SK-N-SH (cell line): ENCODE results near the gene BTBD9. TPM values are rescaled to one million over a fixed set of nuclear protein-coding genes. Genes with fewer than 3 reads are reported as not detected.

Source experiments
- CTCF ChIA-PET: fragments of 300-600, 350-600 bp; formaldehyde crosslinking; extraction: SDS; loops from one replicate; lab custom pipeline; 2021; lab: Yijun Ruan, JAX
- POLR2A ChIA-PET: fragments of 350-600 bp; sonication (Branson Sonifier 250); formaldehyde crosslinking; extraction: SDS; loops from one replicate; lab custom pipeline; 2020; ENCODE audit warnings: antibody characterized with exemption, inconsistent platforms; lab: Yijun Ruan, JAX
- DNase-seq: peaks from one replicate; pipeline ENCODE4 v3.0.0; 2012
- H2AFZ ChIP-seq: fragments of 200-600 bp; sonication (generic); 2 replicates; pipeline ENCODE4 v1.8.1; 2016; ENCODE audit warnings: antibody characterized with exemption, mild to moderate bottlenecking, low read depth
- H3F3A ChIP-seq: fragments of 200-600 bp; sonication (generic); replicated peaks from 2 replicates; pipeline ENCODE3; 2016; ENCODE audit warnings: antibody characterized with exemption, mild to moderate bottlenecking; ENCODE audit not compliant: insufficient read depth
- H3K27ac ChIP-seq, 2 experiments: fragments of 200-500 bp in 1 of 2; fragments of 200-600 bp in 1 of 2; sonication (Bioruptor generic) in 1 of 2; sonication (generic), shearing (Covaris generic) in 1 of 2; 2 replicates each; pipeline versions ENCODE4 v1.5.1 to v1.6.1; 2014 to 2016; ENCODE audit warnings: low read depth in 2 of 2, inconsistent platforms in 1 of 2, low read length in 1 of 2, mild to moderate bottlenecking in 1 of 2, mixed read lengths in 1 of 2
- H3K27me3 ChIP-seq: fragments of 200-600 bp; sonication (generic), shearing (Covaris generic); 2 replicates; pipeline ENCODE4 v1.6.1; 2016; ENCODE audit warnings: mixed run types; ENCODE audit not compliant: insufficient read depth
- H3K36me3 ChIP-seq, 2 experiments: fragments of 200-500 bp in 1 of 2; fragments of 200-600 bp in 1 of 2; sonication (Bioruptor generic) in 1 of 2; sonication (generic) in 1 of 2; replicated peaks in 1 of 2; 2 replicates each; pipeline versions ENCODE3 to v1.5.1; 2014 to 2016; ENCODE audit warnings: low read length in 1 of 2, mild to moderate bottlenecking in 1 of 2; ENCODE audit not compliant: insufficient read depth in 2 of 2, control insufficient read depth in 1 of 2
- H3K4me1 ChIP-seq, 2 experiments: fragments of 200-500 bp in 1 of 2; fragments of 200-600 bp in 1 of 2; sonication (Bioruptor generic) in 1 of 2; sonication (generic), shearing (Covaris generic) in 1 of 2; 2 replicates each; pipeline versions ENCODE4 v1.5.1 to v1.6.1; 2014 to 2016; ENCODE audit warnings: low read depth in 1 of 2, low read length in 1 of 2, mixed run types in 1 of 2; ENCODE audit not compliant: insufficient read depth in 2 of 2, control insufficient read depth in 1 of 2
- H3K4me2 ChIP-seq: fragments of 200-600 bp; sonication (generic), shearing (Covaris generic); 2 replicates; pipeline ENCODE4 v1.6.1; 2017; ENCODE audit warnings: mixed run types
- H3K4me3 ChIP-seq, 2 experiments: fragments of 200-500 bp in 1 of 2; fragments of 200-600 bp in 1 of 2; sonication (Bioruptor generic) in 1 of 2; sonication (generic), shearing (Covaris generic) in 1 of 2; 2 replicates each; pipeline versions ENCODE4 v1.5.1 to v1.8.1; 2014 to 2016; ENCODE audit warnings: low read depth in 2 of 2, inconsistent platforms in 1 of 2, low read length in 1 of 2, mild to moderate bottlenecking in 1 of 2, mixed read lengths in 1 of 2, moderate library complexity in 1 of 2
- H3K79me2 ChIP-seq: fragments of 200-600 bp; sonication (generic); 2 replicates; pipeline ENCODE4 v1.8.1; 2017; ENCODE audit warnings: mild to moderate bottlenecking; ENCODE audit not compliant: insufficient read depth
- H3K9ac ChIP-seq: fragments of 200-600 bp; sonication (generic); 2 replicates; pipeline ENCODE4 v1.6.1; 2017; ENCODE audit warnings: mixed run types
- H3K9me2 ChIP-seq: fragments of 200-600 bp; sonication (generic); 2 replicates; pipeline ENCODE4 v1.6.1; 2017; ENCODE audit warnings: mixed run types
- H3K9me3 ChIP-seq: fragments of 200-600 bp; sonication (generic); 2 replicates; pipeline ENCODE4 v1.6.1; 2017; ENCODE audit warnings: mixed run types, mild to moderate bottlenecking, moderate library complexity
- H4K20me1 ChIP-seq: fragments of 200-600 bp; sonication (generic); 2 replicates; pipeline ENCODE4 v1.6.1; 2017; ENCODE audit warnings: mild to moderate bottlenecking, mixed run types; ENCODE audit not compliant: insufficient read depth
- CHD2 ChIP-seq: fragments of 150-350 bp; IDR thresholded peaks from 2 replicates; pipeline ENCODE4 v1.6.1; 2018; ENCODE audit warnings: low read length; ENCODE audit not compliant: partially characterized antibody
- CTCF ChIP-seq: fragments of 200-600 bp; sonication (generic); IDR thresholded peaks from 2 replicates; pipeline ENCODE4 v1.6.1; 2017; ENCODE audit warnings: antibody characterized with exemption, mild to moderate bottlenecking, moderate library complexity
- EP300 ChIP-seq, 2 experiments: IDR thresholded peaks; 2 replicates each; pipeline versions ENCODE4 v1.4.0 to v1.6.1; 2012; ENCODE audit warnings: borderline replicate concordance in 1 of 2, low read depth in 1 of 2, low read length in 1 of 2
- EZH2phosphoT487 ChIP-seq: fragments of 200-600 bp; sonication (generic); IDR thresholded peaks from 2 replicates; pipeline ENCODE4 v1.6.1; 2017; ENCODE audit warnings: low read depth, mixed run types, mild to moderate bottlenecking, antibody characterized with exemption, moderate library complexity, borderline replicate concordance
- FOSL2 ChIP-seq: IDR thresholded peaks from 2 replicates; pipeline ENCODE4 v1.4.0; 2012; ENCODE audit warnings: low read depth, mild to moderate bottlenecking, moderate library complexity, borderline replicate concordance
- GABPA ChIP-seq: IDR thresholded peaks from 2 replicates; pipeline ENCODE4 v1.4.0; 2012; ENCODE audit warnings: low read depth, mild to moderate bottlenecking
- JUND ChIP-seq: IDR thresholded peaks from 2 replicates; pipeline ENCODE4 v1.4.0; 2012
- MEF2A ChIP-seq: IDR thresholded peaks from 2 replicates; pipeline ENCODE4 v1.4.0; 2012; ENCODE audit warnings: low read depth, borderline replicate concordance
- MXI1 ChIP-seq: IDR thresholded peaks from 2 replicates; pipeline ENCODE4 v1.6.1; 2012; ENCODE audit warnings: mild to moderate bottlenecking, low read depth, low read length, improper control_type of control experiment
- PBX3 ChIP-seq: IDR thresholded peaks from 2 replicates; pipeline ENCODE4; 2012
- POLR2AphosphoS5 ChIP-seq: IDR thresholded peaks from 2 replicates; pipeline ENCODE4 v1.6.1; 2012; ENCODE audit warnings: low read depth, low read length
- TCF12 ChIP-seq: IDR thresholded peaks from 2 replicates; pipeline ENCODE4 v1.4.0; 2012
- YY1 ChIP-seq: IDR thresholded peaks from 2 replicates; pipeline ENCODE4 v1.4.0; 2012; ENCODE audit warnings: low read depth, mild to moderate bottlenecking
- ZBTB33 ChIP-seq: IDR thresholded peaks from 2 replicates; pipeline ENCODE4 v1.4.0; 2012; ENCODE audit warnings: low read depth, borderline replicate concordance
- WGBS: methylation state at CpG from one replicate; pipeline ENCODE4 v1.1.6; 2017; ENCODE audit warnings: low lambda C conversion rate; 5-methylcytosine and 5-hydroxymethylcytosine counted together
- polyA plus RNA-seq, 3 experiments: library from polyadenylated mRNA; depleted of rRNA; stranded (reverse); fragments of >200 nt; gene quantifications; 2 replicates each; pipeline ENCODE4 v1.2.3, GENCODE V29; 2012
- TF ChIP-seq, protein P1 (sequence below): IDR thresholded peaks from 2 replicates; pipeline ENCODE4 v1.4.0; 2012; ENCODE audit warnings: low read depth
- TF ChIP-seq, protein P2 (sequence below): IDR thresholded peaks from 2 replicates; pipeline ENCODE4 v1.6.1; 2012; ENCODE audit warnings: mild to moderate bottlenecking, low read depth, low read length, moderate library complexity

The BTBD9 gene
- polyA plus RNA-seq, 1 of the 3 experiments (the other 2 are of a cell fraction): 2.2 TPM

DNA sequence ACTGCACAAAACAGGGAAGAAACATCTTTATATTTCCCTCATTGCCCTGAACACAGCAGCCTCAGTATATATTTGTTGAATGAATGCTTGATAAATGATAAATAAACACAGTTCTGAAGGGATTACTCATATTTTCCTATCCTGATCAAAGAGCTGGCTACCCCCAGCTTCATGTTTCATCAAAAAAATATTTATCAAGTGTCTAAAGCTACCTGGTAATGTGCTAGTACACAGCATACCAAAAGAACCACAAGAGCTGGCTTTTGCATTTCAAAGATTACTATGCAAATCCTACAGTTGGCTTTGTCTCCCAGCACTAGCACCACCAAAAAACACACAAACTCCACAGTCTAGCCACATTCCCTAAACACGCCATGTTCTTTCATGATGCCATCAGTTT lies 130.0 kb downstream of the BTBD9 start:
- H3K4me2 ChIP-seq: no peak overlapping the region
- no peaks in the 10 kb centered on the region for H3K27me3 ChIP-seq
- H3K9ac ChIP-seq: no peak overlapping the region
- DNase-seq: no peak
- H3K9me2 ChIP-seq: no peaks in the 10 kb centered on the region
- 95% methylated on average over 1 of the region's 1 CpG for WGBS
- CTCF ChIA-PET: interaction anchor here (1.3 to 1.6 kb wide), 3 partner anchors 16 to 818 kb away, joined by 4 to 8 read pairs (median 5); no protein-coding TSS in a partner anchor
- no peaks in the 10 kb centered on the region for H3K36me3 ChIP-seq
- peaks cover 9% of the 10 kb centered on the region for H3F3A ChIP-seq
- no peaks in the 10 kb centered on the region for H3K79me2 ChIP-seq
- no peak overlapping the region for H2AFZ ChIP-seq
- H3K4me3 ChIP-seq: no peak overlapping the region
- H4K20me1 ChIP-seq: no peaks in the 10 kb centered on the region
- POLR2A ChIA-PET: no interaction called here
- H3K27ac ChIP-seq: no peak overlapping the region; a peak in 1 of 4 replicates
- peaks cover 3 to 17% of the 10 kb centered on the region in 2 experiments; a peak in 3 of 4 replicates for H3K4me1 ChIP-seq
- H3K9me3 ChIP-seq: no peaks in the 10 kb centered on the region
- TF ChIP-seq, protein P1, sequence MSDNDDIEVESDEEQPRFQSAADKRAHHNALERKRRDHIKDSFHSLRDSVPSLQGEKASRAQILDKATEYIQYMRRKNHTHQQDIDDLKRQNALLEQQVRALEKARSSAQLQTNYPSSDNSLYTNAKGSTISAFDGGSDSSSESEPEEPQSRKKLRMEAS: no peak
- TF ChIP-seq JUND (peak; percentile 43; the same call in 1 of the 2 replicates), POLR2AphosphoS5 (no peak), YY1 (no peak), EP300 (IDR thresholded peaks at IDR 0.05; ENCODE audit: borderline replicate concordance in 1 of 2, low read depth in 1 of 2, low read length in 1 of 2) (peak in 1 of 2 experiments; percentile 24; a peak in 1 of 4 replicates), FOSL2 (peak; percentile 32; the same call in 1 of the 2 replicates), ZBTB33 (no peak), GABPA (no peak), TCF12 (peak; percentile 30), CTCF (no peak), PBX3 (peak; percentile 72)

DNA sequence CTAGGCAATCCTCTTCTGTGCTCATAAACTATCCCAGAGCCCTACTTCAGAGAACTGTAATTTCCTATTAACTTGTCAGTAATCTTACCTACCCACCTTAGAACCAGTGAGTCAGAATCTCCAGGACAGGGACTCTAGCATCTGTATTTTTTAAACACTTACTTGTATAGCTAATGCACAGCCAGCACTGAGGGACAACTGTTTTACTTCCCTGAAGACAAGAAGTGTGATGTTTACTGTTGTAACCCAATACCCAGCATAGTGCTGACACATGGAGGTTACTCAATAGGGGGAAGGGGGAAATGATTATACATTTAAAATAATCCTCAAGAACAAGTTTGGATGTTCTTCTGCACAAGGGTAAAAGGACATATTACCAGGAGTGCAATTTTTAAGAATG lies 130.8 kb downstream of the BTBD9 start:
- no peak for DNase-seq
- TF ChIP-seq MEF2A (no peak), MXI1 (no peak), ZBTB33 (no peak), EP300 (IDR thresholded peaks at IDR 0.05; ENCODE audit: borderline replicate concordance in 1 of 2, low read depth in 1 of 2, low read length in 1 of 2) (no peak), CHD2 (no peak), EZH2phosphoT487 (no peak)
- TF ChIP-seq, protein P2, sequence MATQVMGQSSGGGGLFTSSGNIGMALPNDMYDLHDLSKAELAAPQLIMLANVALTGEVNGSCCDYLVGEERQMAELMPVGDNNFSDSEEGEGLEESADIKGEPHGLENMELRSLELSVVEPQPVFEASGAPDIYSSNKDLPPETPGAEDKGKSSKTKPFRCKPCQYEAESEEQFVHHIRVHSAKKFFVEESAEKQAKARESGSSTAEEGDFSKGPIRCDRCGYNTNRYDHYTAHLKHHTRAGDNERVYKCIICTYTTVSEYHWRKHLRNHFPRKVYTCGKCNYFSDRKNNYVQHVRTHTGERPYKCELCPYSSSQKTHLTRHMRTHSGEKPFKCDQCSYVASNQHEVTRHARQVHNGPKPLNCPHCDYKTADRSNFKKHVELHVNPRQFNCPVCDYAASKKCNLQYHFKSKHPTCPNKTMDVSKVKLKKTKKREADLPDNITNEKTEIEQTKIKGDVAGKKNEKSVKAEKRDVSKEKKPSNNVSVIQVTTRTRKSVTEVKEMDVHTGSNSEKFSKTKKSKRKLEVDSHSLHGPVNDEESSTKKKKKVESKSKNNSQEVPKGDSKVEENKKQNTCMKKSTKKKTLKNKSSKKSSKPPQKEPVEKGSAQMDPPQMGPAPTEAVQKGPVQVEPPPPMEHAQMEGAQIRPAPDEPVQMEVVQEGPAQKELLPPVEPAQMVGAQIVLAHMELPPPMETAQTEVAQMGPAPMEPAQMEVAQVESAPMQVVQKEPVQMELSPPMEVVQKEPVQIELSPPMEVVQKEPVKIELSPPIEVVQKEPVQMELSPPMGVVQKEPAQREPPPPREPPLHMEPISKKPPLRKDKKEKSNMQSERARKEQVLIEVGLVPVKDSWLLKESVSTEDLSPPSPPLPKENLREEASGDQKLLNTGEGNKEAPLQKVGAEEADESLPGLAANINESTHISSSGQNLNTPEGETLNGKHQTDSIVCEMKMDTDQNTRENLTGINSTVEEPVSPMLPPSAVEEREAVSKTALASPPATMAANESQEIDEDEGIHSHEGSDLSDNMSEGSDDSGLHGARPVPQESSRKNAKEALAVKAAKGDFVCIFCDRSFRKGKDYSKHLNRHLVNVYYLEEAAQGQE: no peak

More for the DNA sequence above, 130.8 kb downstream of the BTBD9 start:
- no peak overlapping the region for H2AFZ ChIP-seq
- H3K27ac ChIP-seq: no peak overlapping the region
- no peaks in the 10 kb centered on the region for H3K9me3 ChIP-seq
- no peaks in the 10 kb centered on the region for H3K27me3 ChIP-seq
- H4K20me1 ChIP-seq: no peaks in the 10 kb centered on the region
- no peaks in the 10 kb centered on the region for H3K36me3 ChIP-seq
- 0 out of 2 replicates have a peak overlapping the region, but pooled peaks have one; percentile 19 for H3K4me2 ChIP-seq
- ChIA-PET POLR2A (no interaction called here), CTCF (interaction anchor here (1.3 to 1.6 kb wide), 2 partner anchors 15 to 61 kb away, joined by 5 to 8 read pairs; no protein-coding TSS in a partner anchor)
- H3K4me3 ChIP-seq: no peak overlapping the region
- no peaks in the 10 kb centered on the region for H3K79me2 ChIP-seq
- H3K9ac ChIP-seq: no peak overlapping the region
- no peaks in the 10 kb centered on the region for H3K9me2 ChIP-seq
- H3F3A ChIP-seq: peaks cover 9% of the 10 kb centered on the region
- H3K4me1 ChIP-seq: peaks cover 5 to 17% of the 10 kb centered on the region in 2 experiments; a peak in 3 of 4 replicates
